Epithelial cell of proximal tubule (primary cell): ENCODE measurements around the gene REG1A. TPM values are rescaled to one million over a fixed set of nuclear protein-coding genes. Genes with fewer than 3 reads are reported as not detected.

ENCODE experiments used
- DNase-seq: peaks from one replicate; pipeline ENCODE4 v3.0.0-alpha.2; 2011; ENCODE audit warnings: low read depth
- H3K4me3 ChIP-seq: 2 replicates; pipeline ENCODE4 v1.5.1; 2011; ENCODE audit warnings: low read depth, mild to moderate bottlenecking, low read length
- CTCF ChIP-seq: conservative IDR thresholded peaks from 2 replicates; pipeline ENCODE4 v1.5.1; 2012; ENCODE audit warnings: low read depth, mild to moderate bottlenecking, low read length
- total RNA-seq: library from RNA; depleted of rRNA; stranded (reverse); fragments of >200 nt; gene quantifications from 2 replicates; pipeline ENCODE4 v1.2.3, GENCODE V29; 2015

REG1A gene, protein sequence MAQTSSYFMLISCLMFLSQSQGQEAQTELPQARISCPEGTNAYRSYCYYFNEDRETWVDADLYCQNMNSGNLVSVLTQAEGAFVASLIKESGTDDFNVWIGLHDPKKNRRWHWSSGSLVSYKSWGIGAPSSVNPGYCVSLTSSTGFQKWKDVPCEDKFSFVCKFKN
- total RNA-seq, result not detected in 2 replicates

DNA sequence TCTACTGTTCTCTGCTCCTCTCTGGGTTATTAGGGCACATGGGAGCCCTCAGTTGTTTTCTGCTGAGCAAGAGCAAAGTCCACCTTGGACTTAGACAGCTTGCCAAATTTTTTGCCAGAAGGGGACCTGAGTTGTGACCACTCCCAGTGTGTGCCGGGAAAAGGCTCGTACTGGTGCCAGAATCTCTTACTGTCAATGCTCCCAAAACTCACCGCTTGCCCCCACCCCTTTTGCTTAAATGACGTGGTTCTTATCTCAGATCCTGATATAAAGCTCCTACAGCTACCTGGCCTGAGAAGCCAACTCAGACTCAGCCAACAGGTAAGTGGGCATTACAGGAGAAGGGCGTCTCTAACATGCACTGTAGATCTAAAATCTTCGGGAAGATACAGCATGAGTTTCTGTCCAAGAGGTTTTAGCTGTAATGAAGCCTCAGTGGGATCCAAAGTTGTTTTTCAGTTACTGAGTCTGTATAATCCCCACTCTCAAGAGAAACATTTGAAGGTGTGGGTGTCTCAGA, at the start of gene REG1A:
Gene REG1A, plus strand, starts transcription at position 295 of the 520 bp plus-strand sequence. CDS start 374 bp downstream, outside the sequence.
- no peak within 1 kb of the TSS for H3K4me3 ChIP-seq
- no peak for DNase-seq
- TF ChIP-seq CTCF, result no peak

DNA sequence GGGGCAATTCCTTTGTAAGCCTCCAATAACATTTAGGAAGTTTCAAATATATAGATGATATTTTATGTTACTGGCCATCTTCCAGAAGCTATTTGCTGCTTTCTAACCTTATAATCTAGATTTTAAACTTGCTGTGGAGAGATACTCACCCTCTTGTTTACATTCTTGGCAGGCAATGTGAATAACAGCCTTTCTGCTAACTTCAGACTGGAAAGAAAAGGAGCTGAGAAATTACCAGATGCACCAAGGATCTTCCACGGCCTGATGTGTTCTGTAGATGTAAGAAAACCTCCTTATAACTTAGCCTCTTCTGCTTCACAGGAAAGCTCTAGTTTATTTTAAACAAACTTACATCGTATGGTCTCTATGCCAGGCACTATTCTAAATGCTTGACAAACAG, 49.2 kb upstream of the REG1A start:
- no peak overlapping the region for H3K4me3 ChIP-seq
- TF ChIP-seq CTCF, result no peak
- no peak for DNase-seq

- TF ChIP-seq CTCF, result no peak
- no peak for DNase-seq
- no peak overlapping the region for H3K4me3 ChIP-seq
Observed at GRCh38 chr2:79082987-79083386, 37.3 kb upstream of the REG1A start.

DNA sequence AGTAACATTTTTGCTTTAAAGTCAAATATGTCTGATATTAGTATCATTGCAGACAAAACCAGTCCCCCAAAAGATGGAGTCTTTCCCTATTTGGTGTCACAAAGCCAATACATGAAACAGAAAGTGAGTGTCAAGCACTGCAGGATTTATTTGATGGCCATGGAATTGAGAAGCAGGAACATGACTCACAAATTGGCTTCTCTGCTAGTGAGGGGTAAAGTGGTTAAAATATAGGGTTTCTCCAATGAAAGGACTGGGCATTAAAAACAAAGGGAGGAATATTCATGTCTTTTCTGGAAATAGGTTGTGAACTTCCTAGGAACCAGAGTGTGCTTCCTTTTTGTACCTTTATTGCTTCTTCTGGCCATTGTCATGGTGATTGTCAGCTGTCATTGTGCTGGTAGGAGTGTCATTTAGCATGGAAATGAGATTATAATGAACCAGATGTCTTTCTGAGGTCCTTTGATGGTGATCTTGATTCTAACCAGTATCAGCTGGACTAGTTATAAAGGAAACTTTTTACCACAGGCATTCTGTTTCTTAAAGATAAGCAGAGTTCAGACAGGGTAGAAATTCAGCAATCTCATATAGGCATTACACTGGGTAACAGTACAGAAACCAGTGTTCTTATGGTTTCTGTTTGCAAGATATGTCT, 36.6 kb upstream of the REG1A start:
- no peak for TF ChIP-seq CTCF
- no peak overlapping the region for H3K4me3 ChIP-seq
- no peak for DNase-seq

- DNase-seq, result no peak
- TF ChIP-seq CTCF, result no peak
- H3K4me3 ChIP-seq, result no peak overlapping the region
Observed at GRCh38 chr2:79084495-79085135, 35.7 kb upstream of the REG1A start.

- no peak for DNase-seq
- no peak overlapping the region for H3K4me3 ChIP-seq
- no peak for TF ChIP-seq CTCF
Observed at GRCh38 chr2:79085382-79085781, 34.9 kb upstream of the REG1A start.

DNA sequence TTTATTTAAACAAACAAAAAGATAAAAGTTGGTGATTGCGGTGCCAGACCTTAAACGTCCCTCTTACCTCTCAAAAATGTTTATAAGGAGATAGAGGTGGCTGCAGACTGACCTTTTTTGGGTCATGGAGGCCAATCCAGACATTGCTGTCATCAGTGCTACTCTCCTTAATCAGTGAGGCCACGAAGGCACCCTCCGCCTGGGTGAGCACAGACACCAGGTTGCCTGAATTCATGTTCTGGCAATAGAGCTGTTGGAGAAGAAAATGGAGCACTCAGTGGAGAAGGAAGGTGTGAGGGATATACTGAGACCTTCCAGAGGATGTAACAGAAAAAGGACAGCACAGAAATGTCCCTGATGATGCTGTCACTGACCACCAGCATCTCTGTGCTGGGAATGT, 34.0 kb upstream of the REG1A start:
- DNase-seq, result no peak
- no peak overlapping the region for H3K4me3 ChIP-seq
- no peak for TF ChIP-seq CTCF
